Thyroid gland (tissue), 4 donors: Measurements from ENCODE around the gene CHPF.

Experiments used
- POLR2A ChIP-seq, 2 donors: fragments of 450-650 bp; IDR thresholded peaks; one replicate each; pipeline ENCODE4 v1.6.1; 2017; ENCODE audit warnings: antibody characterized with exemption in 2 of 2, mild to moderate bottlenecking in 2 of 2, moderate library complexity in 1 of 2
- TF ChIP-seq, protein P1 (sequence below), 6 experiments: fragments of 200-600 bp in 3 of 6; fragments of 450-650 bp in 3 of 6; sonication (generic) in 3 of 6; IDR thresholded peaks; one replicate each; pipeline ENCODE4 v1.5.1; 2016 to 2019; ENCODE audit warnings: antibody characterized with exemption in 6 of 6, mild to moderate bottlenecking in 2 of 6, inconsistent platforms in 1 of 6, moderate library complexity in 1 of 6

DNA sequence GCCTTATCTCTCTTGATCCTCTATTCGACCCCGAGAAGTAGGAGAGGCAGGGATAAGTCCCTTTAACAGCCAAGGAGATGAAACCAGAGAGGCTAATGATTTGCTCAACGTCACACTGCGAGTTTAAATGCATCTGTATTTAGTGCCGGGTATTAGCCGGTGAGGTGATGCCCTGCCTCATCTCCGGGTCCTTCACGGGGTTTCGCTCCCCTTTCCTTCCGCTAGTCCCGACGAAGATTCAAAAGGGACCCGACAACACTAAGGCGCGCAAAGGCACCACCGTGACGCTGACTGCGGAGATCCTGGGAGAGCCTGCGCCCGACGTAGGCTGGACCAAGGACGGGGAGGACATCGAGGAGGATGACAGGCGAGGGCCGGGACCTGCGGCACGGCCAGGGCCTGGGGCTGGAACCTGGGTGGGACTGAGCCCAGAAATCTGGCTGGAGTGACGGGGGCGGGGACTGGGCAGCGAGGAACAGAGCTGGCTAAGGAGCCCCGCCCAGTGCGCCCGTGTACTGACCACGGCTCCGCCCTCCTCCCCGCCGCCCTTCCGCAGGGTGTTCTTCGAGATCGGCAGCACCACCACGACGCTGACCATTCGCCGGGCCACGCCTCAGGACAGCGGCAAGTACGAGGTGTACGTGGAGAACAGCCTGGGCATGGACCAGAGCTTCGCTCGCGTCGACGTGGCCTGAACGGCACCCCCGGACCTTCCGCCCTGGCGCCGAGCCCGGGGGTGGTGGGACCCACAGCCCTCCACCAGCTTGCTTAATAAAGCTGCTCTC, 45.9 kb downstream of the CHPF start:
- TF ChIP-seq, protein P1, sequence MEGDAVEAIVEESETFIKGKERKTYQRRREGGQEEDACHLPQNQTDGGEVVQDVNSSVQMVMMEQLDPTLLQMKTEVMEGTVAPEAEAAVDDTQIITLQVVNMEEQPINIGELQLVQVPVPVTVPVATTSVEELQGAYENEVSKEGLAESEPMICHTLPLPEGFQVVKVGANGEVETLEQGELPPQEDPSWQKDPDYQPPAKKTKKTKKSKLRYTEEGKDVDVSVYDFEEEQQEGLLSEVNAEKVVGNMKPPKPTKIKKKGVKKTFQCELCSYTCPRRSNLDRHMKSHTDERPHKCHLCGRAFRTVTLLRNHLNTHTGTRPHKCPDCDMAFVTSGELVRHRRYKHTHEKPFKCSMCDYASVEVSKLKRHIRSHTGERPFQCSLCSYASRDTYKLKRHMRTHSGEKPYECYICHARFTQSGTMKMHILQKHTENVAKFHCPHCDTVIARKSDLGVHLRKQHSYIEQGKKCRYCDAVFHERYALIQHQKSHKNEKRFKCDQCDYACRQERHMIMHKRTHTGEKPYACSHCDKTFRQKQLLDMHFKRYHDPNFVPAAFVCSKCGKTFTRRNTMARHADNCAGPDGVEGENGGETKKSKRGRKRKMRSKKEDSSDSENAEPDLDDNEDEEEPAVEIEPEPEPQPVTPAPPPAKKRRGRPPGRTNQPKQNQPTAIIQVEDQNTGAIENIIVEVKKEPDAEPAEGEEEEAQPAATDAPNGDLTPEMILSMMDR (IDR thresholded peaks at IDR 0.05): no peak
- TF ChIP-seq POLR2A (IDR thresholded peaks at IDR 0.05): peak in 1 of 2 donors; percentile 55
